ENCODE data around the gene RFX7. TPM values are rescaled to one million over a fixed set of nuclear protein-coding genes. Genes with fewer than 3 reads are reported as not detected.
A peak's percentile ranks its signal among the peaks of the same experiment; 100 is the strongest.

The RFX7 gene
- polyA plus RNA-seq, 2 of the 4 experiments (the other 2 are of a cell fraction) = 11.7 to 14.9 TPM

DNA sequence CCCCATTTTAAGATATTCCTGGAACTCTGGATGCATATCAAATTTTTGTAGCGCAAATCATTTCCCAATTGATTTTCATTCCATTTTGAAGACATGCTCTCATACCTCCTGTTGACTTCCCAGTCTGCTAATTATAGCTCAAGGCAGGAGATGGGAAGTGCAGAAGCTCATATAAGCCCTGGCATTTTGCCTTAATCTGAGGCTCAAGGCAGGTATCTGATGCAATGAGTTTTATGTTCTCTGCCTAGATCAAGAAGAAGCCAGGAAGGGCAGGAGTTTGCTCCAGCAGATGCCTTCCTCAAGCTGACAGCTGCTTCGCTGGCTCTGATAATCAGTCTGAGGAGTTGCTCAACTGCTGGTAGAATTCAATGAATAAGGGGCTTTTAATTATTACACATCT, 184.7 kb downstream of the RFX7 start:
- CTCF ChIA-PET = interaction anchor here (1.2 kb wide), 1 partner anchor 11 kb away, joined by 3 read pairs; no protein-coding TSS in a partner anchor
- H3K27ac ChIP-seq = no peak overlapping the region
- FAIRE-seq (no peak), DNase-seq (ENCODE audit: low read depth in 1 of 2, low spot score in 1 of 2) (no peak), ATAC-seq (no peak)
- TF ChIP-seq HOXB5 (CRISPR knock-in tag; IDR thresholded peaks at IDR 0.05) (no peak), MYC (IDR thresholded peaks at IDR 0.05; ENCODE audit: borderline replicate concordance, low read length) (no peak), ZNF302 (CRISPR knock-in tag; IDR thresholded peaks at IDR 0.05) (no peak)
- TF ChIP-seq, protein P1, sequence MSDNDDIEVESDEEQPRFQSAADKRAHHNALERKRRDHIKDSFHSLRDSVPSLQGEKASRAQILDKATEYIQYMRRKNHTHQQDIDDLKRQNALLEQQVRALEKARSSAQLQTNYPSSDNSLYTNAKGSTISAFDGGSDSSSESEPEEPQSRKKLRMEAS (IDR thresholded peaks at IDR 0.05) = no peak
- TF ChIP-seq, protein P2, sequence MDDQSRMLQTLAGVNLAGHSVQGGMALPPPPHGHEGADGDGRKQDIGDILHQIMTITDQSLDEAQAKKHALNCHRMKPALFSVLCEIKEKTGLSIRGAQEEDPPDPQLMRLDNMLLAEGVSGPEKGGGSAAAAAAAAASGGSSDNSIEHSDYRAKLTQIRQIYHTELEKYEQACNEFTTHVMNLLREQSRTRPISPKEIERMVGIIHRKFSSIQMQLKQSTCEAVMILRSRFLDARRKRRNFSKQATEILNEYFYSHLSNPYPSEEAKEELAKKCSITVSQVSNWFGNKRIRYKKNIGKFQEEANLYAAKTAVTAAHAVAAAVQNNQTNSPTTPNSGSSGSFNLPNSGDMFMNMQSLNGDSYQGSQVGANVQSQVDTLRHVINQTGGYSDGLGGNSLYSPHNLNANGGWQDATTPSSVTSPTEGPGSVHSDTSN (IDR thresholded peaks at IDR 0.05) = no peak
- no peaks in the 10 kb centered on the region for H3K9me3 ChIP-seq
- no peaks in the 10 kb centered on the region for H3K4me1 ChIP-seq
- WGBS (ENCODE audit: missing lambda C conversion rate) = 99% methylated on average over 2 of the region's 2 CpGs
- H3K4me3 ChIP-seq = no peak overlapping the region
- H3K4me2 ChIP-seq = no peak overlapping the region
- POLR2A ChIA-PET = no interaction called here

DNA sequence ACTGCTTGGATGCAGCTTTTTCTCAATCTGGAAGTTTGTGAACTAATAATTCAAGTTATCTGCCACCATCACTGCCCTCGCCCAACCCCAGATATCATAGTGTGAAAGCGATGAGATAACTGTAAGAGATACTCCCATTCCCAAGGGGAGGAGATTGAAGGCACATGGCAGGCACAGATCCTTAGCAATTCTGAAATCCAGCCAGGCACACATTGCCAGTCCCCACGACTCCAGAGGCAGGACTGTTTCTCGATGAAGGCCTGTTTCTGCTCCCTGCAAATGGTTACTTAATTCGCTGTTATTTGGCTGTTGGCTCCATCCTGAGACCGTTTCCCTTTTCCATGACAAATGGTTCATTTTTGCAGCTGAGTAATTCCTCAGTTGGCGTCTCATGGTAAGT, 187.1 kb downstream of the RFX7 start:
- Histone ChIP-seq H3K9me3 (no peaks in the 10 kb centered on the region), H3K4me1 (0 out of 3 replicates have a peak, but pooled peaks cover 6% of the 10 kb centered on the region), H3K27ac (no peak overlapping the region), H3K4me3 (no peak overlapping the region), H3K4me2 (no peak overlapping the region)
- ATAC-seq (no peak), FAIRE-seq (peak; percentile 18), DNase-seq (ENCODE audit: low read depth in 1 of 2, low spot score in 1 of 2) (no peak)
- TF ChIP-seq, protein P1 (IDR thresholded peaks at IDR 0.05) = no peak
- POLR2A ChIA-PET = no interaction called here
- 71% methylated on average over 7 of the region's 7 CpGs for WGBS (ENCODE audit: missing lambda C conversion rate)
- CTCF ChIA-PET = interaction anchor here (1.2 to 4.9 kb wide), 4 partner anchors 8 to 139 kb away, joined by 5 to 68 read pairs (median 6); partner anchors contain the start of gene NEDD4

DNA sequence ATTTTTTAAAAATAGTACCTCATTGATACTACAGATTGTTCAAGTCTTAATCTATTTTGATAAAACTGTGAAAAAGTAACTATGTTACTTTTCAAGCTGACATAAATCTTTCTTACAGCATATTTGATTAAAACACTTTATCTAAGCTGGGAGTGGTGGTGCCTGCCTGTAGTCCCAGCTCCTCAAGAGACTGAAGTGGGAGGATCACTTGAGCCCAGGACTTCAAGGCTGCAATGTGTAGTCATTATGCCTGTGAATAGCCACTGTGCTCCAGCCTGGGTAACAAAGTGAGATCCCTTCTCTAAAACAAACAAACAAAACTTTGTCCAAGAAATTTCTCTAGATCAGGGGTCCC, 190.7 kb downstream of the RFX7 start:
- TF ChIP-seq MYC (IDR thresholded peaks at IDR 0.05; ENCODE audit: borderline replicate concordance, low read length) (no peak), FOSB (CRISPR knock-in tag; IDR thresholded peaks at IDR 0.05) (no peak), ZNF302 (CRISPR knock-in tag; IDR thresholded peaks at IDR 0.05) (no peak), CEBPB (IDR thresholded peaks at IDR 0.05) (no peak), EHF (CRISPR knock-in tag; IDR thresholded peaks at IDR 0.05) (no peak), RAD21 (conservative IDR thresholded peaks at IDR 0.05 in 1 of 2, IDR thresholded peaks at IDR 0.05 in 1 of 2) (no peak; a peak in 1 of 5 replicates), KDM5A (IDR thresholded peaks at IDR 0.05) (no peak), EP300 (IDR thresholded peaks at IDR 0.05) (no peak), RNF2 (IDR thresholded peaks at IDR 0.05; ENCODE audit: borderline replicate concordance, low read depth) (no peak), CBX8 (IDR thresholded peaks at IDR 0.05) (no peak), GATA3 (IDR thresholded peaks at IDR 0.05; ENCODE audit: borderline replicate concordance) (no peak), ZFP36 (IDR thresholded peaks at IDR 0.05; ENCODE audit: borderline replicate concordance, partially characterized antibody) (no peak), JUNB (IDR thresholded peaks at IDR 0.05) (no peak), EHMT2 (IDR thresholded peaks at IDR 0.05; ENCODE audit: low read depth) (no peak), NR3C1 (IDR thresholded peaks at IDR 0.05) (no peak)
- TF ChIP-seq, protein P3, sequence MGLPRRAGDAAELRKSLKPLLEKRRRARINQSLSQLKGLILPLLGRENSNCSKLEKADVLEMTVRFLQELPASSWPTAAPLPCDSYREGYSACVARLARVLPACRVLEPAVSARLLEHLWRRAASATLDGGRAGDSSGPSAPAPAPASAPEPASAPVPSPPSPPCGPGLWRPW (IDR thresholded peaks at IDR 0.05) = no peak
- TF ChIP-seq, protein P4, sequence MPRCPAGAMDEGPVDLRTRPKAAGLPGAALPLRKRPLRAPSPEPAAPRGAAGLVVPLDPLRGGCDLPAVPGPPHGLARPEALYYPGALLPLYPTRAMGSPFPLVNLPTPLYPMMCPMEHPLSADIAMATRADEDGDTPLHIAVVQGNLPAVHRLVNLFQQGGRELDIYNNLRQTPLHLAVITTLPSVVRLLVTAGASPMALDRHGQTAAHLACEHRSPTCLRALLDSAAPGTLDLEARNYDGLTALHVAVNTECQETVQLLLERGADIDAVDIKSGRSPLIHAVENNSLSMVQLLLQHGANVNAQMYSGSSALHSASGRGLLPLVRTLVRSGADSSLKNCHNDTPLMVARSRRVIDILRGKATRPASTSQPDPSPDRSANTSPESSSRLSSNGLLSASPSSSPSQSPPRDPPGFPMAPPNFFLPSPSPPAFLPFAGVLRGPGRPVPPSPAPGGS (IDR thresholded peaks at IDR 0.05) = no peak
- TF ChIP-seq, protein P2 (IDR thresholded peaks at IDR 0.05) = no peak
- TF ChIP-seq, protein P5, sequence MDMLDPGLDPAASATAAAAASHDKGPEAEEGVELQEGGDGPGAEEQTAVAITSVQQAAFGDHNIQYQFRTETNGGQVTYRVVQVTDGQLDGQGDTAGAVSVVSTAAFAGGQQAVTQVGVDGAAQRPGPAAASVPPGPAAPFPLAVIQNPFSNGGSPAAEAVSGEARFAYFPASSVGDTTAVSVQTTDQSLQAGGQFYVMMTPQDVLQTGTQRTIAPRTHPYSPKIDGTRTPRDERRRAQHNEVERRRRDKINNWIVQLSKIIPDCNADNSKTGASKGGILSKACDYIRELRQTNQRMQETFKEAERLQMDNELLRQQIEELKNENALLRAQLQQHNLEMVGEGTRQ (IDR thresholded peaks at IDR 0.05) = no peak
- CTCF ChIA-PET = interaction anchor here (0.6 to 4.9 kb wide), 38 partner anchors 8 to 418 kb away, joined by 3 to 68 read pairs (median 4); partner anchors contain the start of gene NEDD4
- POLR2A ChIA-PET = interaction anchor here (0.8 to 1.4 kb wide), 2 partner anchors 59 to 155 kb away, joined by 4 read pairs; no protein-coding TSS in a partner anchor
- H3K4me3 ChIP-seq = no peak overlapping the region
- no peak overlapping the region for H3K4me2 ChIP-seq
- H3K9me3 ChIP-seq = no peaks in the 10 kb centered on the region
- FAIRE-seq = no peak
- DNase-seq (ENCODE audit: low read depth in 1 of 2, low spot score in 1 of 2) = no peak
- peak overlapping the region in 1 of 2 experiments; percentile 15; a peak in 2 of 6 replicates for H3K27ac ChIP-seq
- ATAC-seq = peak in 1 of 2 experiments; percentile 65; a peak in 3 of 6 replicates
- 0 out of 3 replicates have a peak, but pooled peaks cover 6% of the 10 kb centered on the region for H3K4me1 ChIP-seq

Data from A549 (cell line).